ENCODE results near the gene SLC30A9.

SLC30A9 gene

DNA sequence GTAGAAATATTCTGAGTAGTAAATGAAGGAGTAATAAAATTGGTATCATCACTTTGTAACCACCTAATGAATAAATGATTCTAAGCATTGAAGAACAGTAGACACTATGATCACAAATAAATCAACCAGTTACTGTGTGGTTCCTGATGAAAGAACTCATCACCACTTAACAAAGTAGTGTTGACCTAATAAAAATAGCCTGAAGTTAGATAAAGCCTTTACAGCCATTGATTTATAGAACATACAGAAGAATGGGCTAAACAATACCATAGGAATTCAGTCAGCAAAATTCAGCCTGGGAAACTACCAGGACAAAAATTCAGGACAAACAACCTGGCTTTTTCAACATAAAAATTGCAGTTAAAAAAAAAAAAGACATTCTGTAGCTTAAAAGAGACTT, 9.0 kb downstream of the SLC30A9 start:
- no peak for DNase-seq (ENCODE audit: low read depth)

DNA sequence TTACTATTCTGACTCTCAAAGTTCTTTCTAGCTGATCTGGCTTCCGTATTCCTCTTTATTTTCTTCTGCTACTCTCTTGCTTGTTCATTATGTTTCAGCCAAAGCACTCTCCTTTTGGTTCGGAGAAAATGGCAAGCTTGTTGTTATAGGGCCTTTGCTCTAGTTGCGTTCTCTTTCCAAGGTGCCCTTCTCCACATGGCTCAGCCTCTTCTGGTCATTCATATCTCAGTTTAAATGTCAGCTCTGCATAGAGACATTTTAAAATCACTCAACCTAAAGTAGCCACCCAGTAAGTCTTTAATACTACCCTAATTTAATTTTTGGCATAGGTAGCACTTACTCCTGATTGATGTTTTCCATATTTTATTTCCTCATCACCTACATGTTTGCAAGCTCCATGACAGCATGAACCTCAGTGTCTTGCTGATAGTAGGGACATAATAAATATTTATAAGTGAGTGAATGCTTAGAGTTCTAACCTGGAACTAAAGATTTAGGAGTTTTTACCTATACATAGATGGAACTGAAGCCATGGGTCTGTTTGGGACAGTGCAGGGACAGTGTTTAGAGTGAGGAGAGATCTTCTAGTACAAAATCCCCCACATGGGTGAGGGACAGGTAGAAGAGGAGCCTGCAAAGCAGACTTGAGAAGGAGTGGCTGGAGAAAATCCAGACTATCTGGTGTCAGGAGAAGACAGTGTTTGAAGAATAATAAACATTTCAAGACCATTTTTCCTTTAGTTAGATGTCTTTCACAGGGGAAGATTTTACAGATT, 17.9 kb downstream of the SLC30A9 start:
- no peak for DNase-seq (ENCODE audit: low read depth)

DNA sequence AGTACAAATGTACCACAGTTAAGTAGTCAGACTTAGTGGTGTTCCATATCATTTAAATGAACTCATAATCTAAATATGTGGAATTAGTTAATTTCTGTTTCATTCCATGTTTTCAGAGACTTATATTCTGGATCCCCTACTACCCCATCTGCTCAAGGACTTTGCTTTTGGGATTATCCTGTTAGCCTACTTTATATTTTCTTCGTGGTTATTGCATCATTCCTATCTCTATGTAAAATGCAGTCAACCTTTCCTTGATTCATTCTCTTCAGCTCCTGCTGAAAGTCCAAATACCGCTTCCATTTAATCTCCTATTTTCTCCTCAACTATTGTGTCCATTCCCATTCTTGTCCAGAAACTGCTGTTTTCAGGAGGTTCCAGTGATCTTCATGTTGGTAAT, 25.1 kb downstream of the SLC30A9 start:
- DNase-seq (ENCODE audit: low read depth): no peak

GRCh38 chr4:42018451-42018850, 28.1 kb downstream of the SLC30A9 start:
- DNase-seq (ENCODE audit: low read depth): no peak

- DNase-seq (ENCODE audit: low read depth): peak; percentile 56
Observed at GRCh38 chr4:42048394-42048793, 58.1 kb downstream of the SLC30A9 start.

- no peak for DNase-seq (ENCODE audit: low read depth)
Observed at GRCh38 chr4:42050516-42051249, 60.4 kb downstream of the SLC30A9 start.

DNA sequence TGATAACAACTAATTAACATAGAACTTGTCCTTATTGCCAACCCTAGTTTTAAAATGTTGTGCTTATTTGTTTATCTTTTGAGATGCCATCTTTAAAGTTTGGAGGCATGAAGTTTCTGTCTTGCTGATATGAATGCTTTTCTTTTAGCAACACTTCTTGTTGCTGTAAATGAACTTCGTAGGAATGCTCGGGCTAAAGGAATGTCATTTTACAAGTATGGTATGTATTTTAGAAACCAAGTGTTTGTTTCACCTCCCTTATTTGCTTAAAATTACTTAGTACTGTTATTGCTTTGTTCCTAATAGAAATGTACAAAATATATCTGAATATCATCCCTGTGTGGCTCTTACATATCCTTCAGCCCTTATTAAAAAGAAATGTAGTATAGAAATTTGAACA, 76.1 kb downstream of the SLC30A9 start:
- DNase-seq (ENCODE audit: low read depth): no peak

DNA sequence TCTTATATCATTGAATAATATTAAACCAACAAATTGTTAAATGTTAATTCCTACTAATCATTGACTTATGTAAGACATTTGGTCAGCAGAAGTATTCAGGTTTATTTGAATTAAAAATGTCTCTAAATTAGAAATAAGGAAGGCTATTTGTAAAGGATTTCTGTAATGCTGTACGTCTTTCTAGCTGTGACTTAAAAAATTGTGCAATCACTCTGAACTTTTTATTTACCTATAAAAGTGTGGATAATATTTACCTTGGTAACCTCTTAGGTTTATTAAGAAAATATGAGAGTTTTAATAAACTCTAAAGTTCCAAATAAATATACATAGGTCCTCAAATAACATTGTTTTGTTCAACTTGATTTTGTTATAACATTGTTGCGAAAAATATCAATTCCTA, 76.9 kb downstream of the SLC30A9 start:
- DNase-seq (ENCODE audit: low read depth): no peak

DNA sequence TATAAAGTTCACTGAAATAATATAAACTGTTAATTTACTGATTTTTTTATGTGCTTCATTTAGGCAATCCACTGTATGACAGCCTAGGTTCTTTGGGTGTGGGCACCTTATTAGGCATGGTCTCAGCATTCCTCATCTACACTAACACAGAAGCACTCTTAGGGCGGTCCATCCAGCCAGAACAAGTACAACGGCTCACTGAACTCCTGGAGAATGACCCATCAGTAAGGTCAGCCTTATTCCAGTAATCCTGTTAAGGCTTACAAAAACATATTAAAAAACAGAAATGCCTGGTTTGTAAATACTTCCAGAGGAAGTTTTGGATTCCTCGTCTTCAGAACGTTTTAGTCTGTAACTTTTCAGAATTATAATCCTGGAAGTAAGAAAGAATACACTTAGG, 80.1 kb downstream of the SLC30A9 start:
- DNase-seq (ENCODE audit: low read depth): no peak

DNA sequence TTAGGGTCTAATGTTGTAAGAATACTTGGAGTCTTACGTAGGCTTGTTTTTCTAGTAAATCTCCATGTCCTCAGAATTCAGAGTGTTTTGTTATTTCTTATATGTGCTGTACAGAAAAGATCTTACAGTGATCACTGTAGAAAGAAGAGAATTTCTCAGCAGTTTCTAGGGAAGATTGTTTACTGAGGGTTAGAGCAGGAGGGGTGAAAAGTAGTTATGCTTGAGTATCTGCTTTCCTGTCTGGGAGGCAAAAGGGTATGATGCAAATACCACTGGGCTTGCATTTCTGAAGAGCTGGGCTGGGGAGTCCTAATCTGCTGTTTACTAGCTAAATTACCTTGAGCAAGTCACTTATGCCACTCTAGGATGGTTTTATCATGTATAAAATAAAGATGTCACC, 84.0 kb downstream of the SLC30A9 start:
- no peak for DNase-seq (ENCODE audit: low read depth)

- DNase-seq (ENCODE audit: low read depth): no peak
Observed at GRCh38 chr4:42078184-42078801, 88.0 kb downstream of the SLC30A9 start.

- DNase-seq (ENCODE audit: low read depth): no peak
Observed at GRCh38 chr4:42080306-42080705, 90.0 kb downstream of the SLC30A9 start.

GRCh38 chr4:42083816-42084215, 93.5 kb downstream of the SLC30A9 start:
- no peak for DNase-seq (ENCODE audit: low read depth)

GRCh38 chr4:42088386-42088785, 98.1 kb downstream of the SLC30A9 start:
- DNase-seq (ENCODE audit: low read depth): no peak

DNA sequence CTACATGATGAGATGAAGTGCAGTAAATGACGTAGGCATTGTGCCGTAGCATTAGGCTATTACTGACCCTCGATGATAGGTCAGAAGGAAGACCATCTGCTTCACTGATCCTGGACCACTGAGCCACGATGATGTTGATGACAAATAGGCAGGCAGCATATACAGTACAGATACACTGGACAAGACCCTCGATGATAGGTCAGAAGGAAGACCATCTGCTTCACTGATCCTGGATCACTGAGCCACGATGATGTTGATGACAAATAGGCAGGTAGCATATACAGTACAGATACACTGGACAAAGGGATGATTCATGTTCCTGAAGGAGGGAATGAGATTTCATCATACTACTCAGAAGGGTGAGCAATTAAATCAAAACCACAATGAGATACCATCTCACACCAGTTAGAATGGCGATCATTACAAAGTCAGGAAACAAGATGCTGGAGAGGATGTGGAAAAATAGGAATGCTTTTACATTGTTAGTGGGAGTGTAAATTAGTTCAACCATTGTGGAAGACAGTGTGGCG, 111.2 kb downstream of the SLC30A9 start:
- DNase-seq (ENCODE audit: low read depth): peak; percentile 30

GRCh38 chr4:42104521-42104920, 114.2 kb downstream of the SLC30A9 start:
- DNase-seq (ENCODE audit: low read depth): peak; percentile 15

- no peak for DNase-seq (ENCODE audit: low read depth)
Observed at GRCh38 chr4:42112846-42113245, 122.5 kb downstream of the SLC30A9 start.

DNA sequence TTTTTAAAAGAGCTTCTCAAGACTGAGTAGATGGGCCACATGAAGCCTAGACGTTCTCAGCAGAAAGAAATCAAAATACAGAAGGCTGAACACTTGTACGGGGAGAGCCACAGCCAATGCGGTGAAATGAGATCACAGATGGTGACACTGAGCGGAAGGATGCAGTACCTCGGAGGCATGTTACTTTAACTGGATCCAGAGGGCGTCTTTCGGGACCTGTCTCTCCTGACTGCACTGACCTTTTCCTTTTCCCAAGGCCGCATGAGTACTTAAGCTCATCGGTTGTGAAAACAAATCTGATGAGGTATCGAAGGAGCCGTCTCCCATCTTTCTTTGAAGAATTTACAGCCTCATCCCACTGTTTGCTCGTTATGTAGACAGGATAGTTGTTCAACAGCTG, 129.6 kb downstream of the SLC30A9 start:
- no peak for DNase-seq (ENCODE audit: low read depth)

DNA sequence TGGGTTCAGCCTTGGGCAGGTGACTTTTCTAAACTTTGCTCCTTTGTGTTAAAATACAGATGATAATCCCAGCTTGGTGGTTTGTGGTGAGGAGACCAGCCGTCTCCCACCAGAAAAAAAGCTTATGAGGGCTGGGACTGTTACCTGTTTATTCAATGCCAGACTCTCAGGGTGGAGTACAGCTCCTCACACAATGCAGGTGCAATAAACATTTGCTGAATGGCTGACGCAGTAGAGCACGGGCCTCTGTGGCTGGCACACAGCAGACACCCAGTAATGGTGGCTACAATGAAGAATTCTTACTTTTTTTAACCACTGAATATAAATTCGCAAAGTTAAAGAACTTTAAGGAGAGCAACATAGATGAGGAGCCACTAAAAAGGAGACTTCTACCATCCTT, 131.9 kb downstream of the SLC30A9 start:
- no peak for DNase-seq (ENCODE audit: low read depth)

GRCh38 chr4:42123071-42123644, 132.8 kb downstream of the SLC30A9 start:
- no peak for DNase-seq (ENCODE audit: low read depth)

DNA sequence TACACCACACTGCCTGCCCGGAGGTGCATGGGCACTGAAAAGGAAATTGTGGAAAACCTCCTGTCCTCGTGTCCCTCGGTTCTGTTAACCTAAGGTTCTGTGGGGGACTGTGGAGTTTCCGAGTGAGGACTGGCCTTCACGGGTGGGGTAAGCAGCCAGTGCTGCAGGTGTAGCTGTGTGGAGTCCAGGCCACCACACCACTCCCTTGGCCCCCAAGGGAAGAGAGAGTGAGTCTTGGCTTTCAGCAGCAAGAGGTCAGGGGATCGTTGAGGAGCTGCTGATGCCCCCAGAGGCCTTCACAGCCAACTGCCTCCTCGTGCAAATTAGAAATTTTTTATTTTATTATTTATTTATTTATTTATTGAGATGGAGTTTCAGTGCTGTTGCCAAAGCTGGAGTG, 141.8 kb downstream of the SLC30A9 start:
- no peak for DNase-seq (ENCODE audit: low read depth)

DNA sequence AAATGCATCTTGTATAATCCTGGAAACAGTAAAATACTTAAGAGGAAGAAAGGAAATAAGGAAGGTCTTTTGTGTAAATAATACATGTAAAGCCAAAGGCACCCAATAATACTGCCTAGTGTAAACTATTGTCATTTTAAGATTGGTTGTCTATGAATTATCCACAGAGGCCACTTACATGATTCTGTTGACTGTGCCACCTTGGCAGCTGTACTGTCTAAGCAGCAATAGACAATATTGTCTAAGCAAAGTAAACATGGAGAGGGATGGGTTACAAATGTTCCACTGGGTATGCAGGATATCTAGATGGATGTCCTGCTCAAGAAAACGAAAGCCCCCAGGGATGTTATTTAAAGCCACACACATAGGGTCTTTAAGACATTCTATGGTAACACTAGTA, 142.7 kb downstream of the SLC30A9 start:
- no peak for DNase-seq (ENCODE audit: low read depth)

DNA sequence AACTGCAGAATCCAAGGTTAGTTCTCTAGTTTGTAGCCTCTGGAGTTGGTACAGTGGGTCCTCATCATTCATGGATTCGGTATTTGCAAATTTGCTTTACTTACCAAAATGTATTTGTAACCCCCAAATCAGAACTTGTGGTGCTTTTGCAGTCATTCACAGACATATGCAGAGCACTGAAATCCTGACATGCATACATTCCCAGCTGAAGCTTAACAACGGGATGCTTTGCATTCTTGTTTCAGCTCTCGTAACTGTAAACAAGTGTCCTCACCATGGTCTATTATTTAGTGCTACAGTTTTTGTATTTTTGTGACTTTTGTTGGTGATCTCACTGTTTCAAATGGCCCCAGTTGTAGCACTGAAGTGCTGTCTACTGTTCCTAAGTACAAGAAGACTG, 146.0 kb downstream of the SLC30A9 start:
- no peak for DNase-seq (ENCODE audit: low read depth)

All from non-pigmented ciliary epithelial cell (primary cell).